ENCODE results near the gene LILRA5. TPM values are rescaled to one million over a fixed set of nuclear protein-coding genes. Genes with fewer than 3 reads are reported as not detected.
"Not testable (repeated sequence)": the region's sequence is repeated elsewhere in the genome, so short reads cannot be mapped to it uniquely, and the experiment has no call there.

The LILRA5 gene
- total RNA-seq, 1 donor from 2014 or later: not detected

DNA sequence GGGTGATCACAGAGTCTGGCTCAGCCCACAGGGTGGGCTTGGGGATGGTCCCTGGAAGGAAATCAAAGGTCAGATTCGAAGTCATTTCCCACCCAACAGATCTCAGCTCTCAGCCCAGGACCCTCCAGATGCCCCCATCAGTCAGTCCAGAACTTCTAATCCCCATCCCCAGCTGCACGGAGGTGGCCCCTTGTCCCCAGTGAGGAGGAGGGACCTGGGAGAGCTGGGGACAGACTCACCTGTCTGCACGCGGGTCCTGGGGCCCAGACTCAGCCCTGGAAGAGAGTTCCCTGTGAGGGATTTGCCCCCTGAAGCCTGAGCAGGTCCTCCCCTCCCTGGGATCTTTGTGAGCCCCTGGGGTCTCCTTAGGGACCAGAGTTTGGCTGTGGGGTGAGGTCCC is 32.9 kb downstream of the LILRA5 start:
- not testable (repeated sequence) for H3K9me3 ChIP-seq (ENCODE audit: insufficient read depth, low read depth, low read length); H3K4me2 ChIP-seq (ENCODE audit: low read length); H3K4me1 Mint-ChIP-seq (ENCODE audit: low read depth, unreplicated experiment); H3K4me1 ChIP-seq (ENCODE audit: insufficient read depth, low read length); H3K4me3 Mint-ChIP-seq (ENCODE audit: unreplicated experiment); H4K20me1 ChIP-seq (ENCODE audit: insufficient read depth, low read length); H3K27ac Mint-ChIP-seq (ENCODE audit: unreplicated experiment); H3K27me3 ChIP-seq (ENCODE audit: insufficient read depth, low read length); H3K79me2 ChIP-seq (ENCODE audit: insufficient read depth, low read length); H3K9ac ChIP-seq (ENCODE audit: low read length); H3K36me3 Mint-ChIP-seq (ENCODE audit: low read depth, unreplicated experiment); H3K4me3 ChIP-seq (ENCODE audit: insufficient read depth, low read depth, low read length); H3K9me3 Mint-ChIP-seq (ENCODE audit: unreplicated experiment); H2AFZ ChIP-seq (ENCODE audit: low read depth, low read length); H3K36me3 ChIP-seq (ENCODE audit: insufficient read depth, low read length); FAIRE-seq; H3K27ac ChIP-seq (ENCODE audit: low read depth, low read length); DNase-seq (ENCODE audit: low read depth)
- peaks cover 64% of the 10 kb centered on the region for H3K27me3 Mint-ChIP-seq (ENCODE audit: low read depth, unreplicated experiment)

- no peaks in the 10 kb centered on the region for H4K20me1 ChIP-seq (ENCODE audit: insufficient read depth, low read length)
- Mint-ChIP-seq H3K4me1 (ENCODE audit: low read depth, unreplicated experiment) (no peaks in the 10 kb centered on the region), H3K9me3 (ENCODE audit: unreplicated experiment) (peaks cover 6% of the 10 kb centered on the region), H3K4me3 (ENCODE audit: unreplicated experiment) (no peak overlapping the region), H3K36me3 (ENCODE audit: low read depth, unreplicated experiment) (no peaks in the 10 kb centered on the region), H3K27me3 (ENCODE audit: low read depth, unreplicated experiment) (peaks cover 63% of the 10 kb centered on the region), H3K27ac (ENCODE audit: unreplicated experiment) (no peak overlapping the region)
- no peaks in the 10 kb centered on the region for H3K27me3 ChIP-seq (ENCODE audit: insufficient read depth, low read length)
- H3K9ac ChIP-seq (ENCODE audit: low read length): no peak overlapping the region
- no peak for FAIRE-seq
- TF ChIP-seq EZH2 (IDR thresholded peaks at IDR 0.05; ENCODE audit: insufficient read depth, low read length): no peak
- TF ChIP-seq, protein P1, sequence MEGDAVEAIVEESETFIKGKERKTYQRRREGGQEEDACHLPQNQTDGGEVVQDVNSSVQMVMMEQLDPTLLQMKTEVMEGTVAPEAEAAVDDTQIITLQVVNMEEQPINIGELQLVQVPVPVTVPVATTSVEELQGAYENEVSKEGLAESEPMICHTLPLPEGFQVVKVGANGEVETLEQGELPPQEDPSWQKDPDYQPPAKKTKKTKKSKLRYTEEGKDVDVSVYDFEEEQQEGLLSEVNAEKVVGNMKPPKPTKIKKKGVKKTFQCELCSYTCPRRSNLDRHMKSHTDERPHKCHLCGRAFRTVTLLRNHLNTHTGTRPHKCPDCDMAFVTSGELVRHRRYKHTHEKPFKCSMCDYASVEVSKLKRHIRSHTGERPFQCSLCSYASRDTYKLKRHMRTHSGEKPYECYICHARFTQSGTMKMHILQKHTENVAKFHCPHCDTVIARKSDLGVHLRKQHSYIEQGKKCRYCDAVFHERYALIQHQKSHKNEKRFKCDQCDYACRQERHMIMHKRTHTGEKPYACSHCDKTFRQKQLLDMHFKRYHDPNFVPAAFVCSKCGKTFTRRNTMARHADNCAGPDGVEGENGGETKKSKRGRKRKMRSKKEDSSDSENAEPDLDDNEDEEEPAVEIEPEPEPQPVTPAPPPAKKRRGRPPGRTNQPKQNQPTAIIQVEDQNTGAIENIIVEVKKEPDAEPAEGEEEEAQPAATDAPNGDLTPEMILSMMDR (IDR thresholded peaks at IDR 0.05; ENCODE audit: insufficient read depth, low read depth, low read length): no peak
- no peak overlapping the region for H2AFZ ChIP-seq (ENCODE audit: low read depth, low read length)
- H3K36me3 ChIP-seq (ENCODE audit: insufficient read depth, low read length): no peaks in the 10 kb centered on the region
- no peak overlapping the region for H3K4me2 ChIP-seq (ENCODE audit: low read length)
- H3K9me3 ChIP-seq (ENCODE audit: insufficient read depth, low read depth, low read length): no peaks in the 10 kb centered on the region
- no peak overlapping the region for H3K27ac ChIP-seq (ENCODE audit: low read depth, low read length)
- DNase-seq (ENCODE audit: low read depth): no peak
- H3K4me1 ChIP-seq (ENCODE audit: insufficient read depth, low read length): no peaks in the 10 kb centered on the region
- no peaks in the 10 kb centered on the region for H3K79me2 ChIP-seq (ENCODE audit: insufficient read depth, low read length)
- no peak overlapping the region for H3K4me3 ChIP-seq (ENCODE audit: insufficient read depth, low read depth, low read length)
These were observed 33.5 kb downstream of the LILRA5 start for GRCh38 chr19:54279406-54279962.

DNA sequence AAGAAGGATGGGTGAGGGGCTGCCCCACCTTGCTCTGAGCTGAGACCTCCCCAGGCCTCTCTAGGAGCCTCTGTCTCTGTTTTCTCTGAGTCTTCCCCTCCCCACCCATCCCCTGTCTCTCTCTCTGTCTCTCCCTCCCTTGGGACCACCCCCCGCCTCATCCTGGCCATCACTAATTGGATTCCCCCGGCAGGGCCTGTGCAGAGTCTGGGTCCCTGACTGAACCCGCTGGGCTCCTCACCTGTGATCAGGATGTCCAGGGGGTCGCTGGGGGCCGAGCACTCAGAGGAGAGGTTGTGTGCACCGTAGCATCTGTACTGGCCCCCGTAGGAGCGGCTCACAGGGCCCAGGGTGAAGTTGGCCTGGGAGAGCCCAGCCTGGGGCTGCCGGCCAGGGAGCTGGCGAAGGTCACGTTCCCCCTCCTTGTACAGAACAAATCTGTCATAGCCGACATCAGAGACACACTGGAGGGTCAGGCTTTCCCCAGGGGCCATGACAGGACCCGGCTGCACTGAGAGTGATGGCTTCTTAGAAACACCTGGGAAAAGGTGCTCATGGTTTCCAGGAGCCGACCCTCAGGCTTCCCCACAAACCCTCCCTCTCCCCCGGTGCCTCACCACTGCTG is 34.3 kb downstream of the LILRA5 start:
- not testable (repeated sequence) for H3K9me3 Mint-ChIP-seq (ENCODE audit: unreplicated experiment); H3K4me3 Mint-ChIP-seq (ENCODE audit: unreplicated experiment); H3K27me3 ChIP-seq (ENCODE audit: insufficient read depth, low read length); H3K27ac Mint-ChIP-seq (ENCODE audit: unreplicated experiment); H3K36me3 Mint-ChIP-seq (ENCODE audit: low read depth, unreplicated experiment); H3K27ac ChIP-seq (ENCODE audit: low read depth, low read length); H3K9me3 ChIP-seq (ENCODE audit: insufficient read depth, low read depth, low read length); H4K20me1 ChIP-seq (ENCODE audit: insufficient read depth, low read length); H3K79me2 ChIP-seq (ENCODE audit: insufficient read depth, low read length); H3K9ac ChIP-seq (ENCODE audit: low read length); H3K4me1 ChIP-seq (ENCODE audit: insufficient read depth, low read length); DNase-seq (ENCODE audit: low read depth); FAIRE-seq; H2AFZ ChIP-seq (ENCODE audit: low read depth, low read length); H3K4me1 Mint-ChIP-seq (ENCODE audit: low read depth, unreplicated experiment); H3K4me3 ChIP-seq (ENCODE audit: insufficient read depth, low read depth, low read length); H3K36me3 ChIP-seq (ENCODE audit: insufficient read depth, low read length); H3K4me2 ChIP-seq (ENCODE audit: low read length)
- H3K27me3 Mint-ChIP-seq (ENCODE audit: low read depth, unreplicated experiment): peaks cover 66% of the 10 kb centered on the region

- not testable (repeated sequence) for H3K27ac Mint-ChIP-seq (ENCODE audit: unreplicated experiment); H3K9me3 ChIP-seq (ENCODE audit: insufficient read depth, low read depth, low read length); H3K4me1 Mint-ChIP-seq (ENCODE audit: low read depth, unreplicated experiment); H3K27me3 ChIP-seq (ENCODE audit: insufficient read depth, low read length); H3K36me3 Mint-ChIP-seq (ENCODE audit: low read depth, unreplicated experiment); H3K9me3 Mint-ChIP-seq (ENCODE audit: unreplicated experiment); H3K4me3 Mint-ChIP-seq (ENCODE audit: unreplicated experiment); H3K27ac ChIP-seq (ENCODE audit: low read depth, low read length); H3K79me2 ChIP-seq (ENCODE audit: insufficient read depth, low read length); H3K4me2 ChIP-seq (ENCODE audit: low read length); H3K4me3 ChIP-seq (ENCODE audit: insufficient read depth, low read depth, low read length); FAIRE-seq; H2AFZ ChIP-seq (ENCODE audit: low read depth, low read length); H3K36me3 ChIP-seq (ENCODE audit: insufficient read depth, low read length); H3K9ac ChIP-seq (ENCODE audit: low read length); DNase-seq (ENCODE audit: low read depth); H3K4me1 ChIP-seq (ENCODE audit: insufficient read depth, low read length); H4K20me1 ChIP-seq (ENCODE audit: insufficient read depth, low read length)
- peaks cover 60% of the 10 kb centered on the region for H3K27me3 Mint-ChIP-seq (ENCODE audit: low read depth, unreplicated experiment)
These were observed 34.9 kb downstream of the LILRA5 start for GRCh38 chr19:54278056-54278455.

GRCh38 chr19:54277111-54277615 is 35.8 kb downstream of the LILRA5 start:
- not testable (repeated sequence) for H3K4me1 Mint-ChIP-seq (ENCODE audit: low read depth, unreplicated experiment); H3K4me2 ChIP-seq (ENCODE audit: low read length); H2AFZ ChIP-seq (ENCODE audit: low read depth, low read length); H3K36me3 Mint-ChIP-seq (ENCODE audit: low read depth, unreplicated experiment); H3K27ac ChIP-seq (ENCODE audit: low read depth, low read length); H3K9ac ChIP-seq (ENCODE audit: low read length); H3K4me3 Mint-ChIP-seq (ENCODE audit: unreplicated experiment); H3K27ac Mint-ChIP-seq (ENCODE audit: unreplicated experiment); H3K4me1 ChIP-seq (ENCODE audit: insufficient read depth, low read length); H3K27me3 ChIP-seq (ENCODE audit: insufficient read depth, low read length); H3K79me2 ChIP-seq (ENCODE audit: insufficient read depth, low read length); H3K4me3 ChIP-seq (ENCODE audit: insufficient read depth, low read depth, low read length); DNase-seq (ENCODE audit: low read depth); H3K36me3 ChIP-seq (ENCODE audit: insufficient read depth, low read length); FAIRE-seq; H3K9me3 Mint-ChIP-seq (ENCODE audit: unreplicated experiment); H3K9me3 ChIP-seq (ENCODE audit: insufficient read depth, low read depth, low read length); H4K20me1 ChIP-seq (ENCODE audit: insufficient read depth, low read length)
- peaks cover 54% of the 10 kb centered on the region for H3K27me3 Mint-ChIP-seq (ENCODE audit: low read depth, unreplicated experiment)
